ENCODE results near the gene LDLR. TPM values are rescaled to one million over a fixed set of nuclear protein-coding genes. Genes with fewer than 3 reads are reported as not detected.

LDLR gene
- total RNA-seq, 1 donor from 2014 or later = 153 TPM

DNA sequence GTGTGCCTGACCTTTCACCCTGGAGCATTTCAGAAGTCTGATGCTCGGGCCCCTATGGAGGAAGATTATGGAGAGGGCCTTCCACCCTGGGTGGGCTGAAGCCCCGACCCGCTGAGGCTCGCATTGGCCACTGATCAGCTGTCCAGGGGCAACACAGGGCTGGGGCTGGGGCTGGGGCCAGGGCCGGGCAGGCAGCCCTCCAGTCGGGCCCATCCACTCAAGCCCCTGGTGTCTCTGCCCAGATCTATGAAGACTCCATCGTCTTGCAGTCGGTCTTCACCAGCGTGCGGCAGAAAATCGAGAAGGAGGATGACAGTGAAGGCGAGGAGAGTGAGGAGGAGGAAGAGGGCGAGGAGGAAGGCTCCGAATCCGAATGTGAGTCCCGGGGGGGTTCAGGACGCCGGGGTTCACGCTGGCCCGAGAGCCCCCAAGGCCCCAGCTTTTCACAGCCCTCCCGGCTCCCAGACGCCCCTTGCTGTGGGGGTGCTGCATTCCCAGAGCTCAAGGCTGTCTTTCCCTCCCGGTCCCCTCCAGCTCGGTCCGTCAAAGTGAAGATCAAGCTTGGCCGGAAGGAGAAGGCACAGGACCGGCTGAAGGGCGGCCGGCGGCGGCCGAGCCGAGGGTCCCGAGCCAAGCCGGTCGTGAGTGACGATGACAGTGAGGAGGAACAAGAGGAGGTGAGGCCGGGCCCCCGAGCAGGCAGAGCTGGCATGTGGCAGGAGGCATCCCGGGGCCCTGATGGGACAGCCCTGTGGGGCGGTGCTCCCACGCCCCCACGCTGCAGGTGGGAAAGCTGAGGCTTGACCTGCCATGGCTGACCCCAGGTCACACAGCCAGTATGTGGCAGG lies 29.5 kb upstream of the LDLR start:
- DNase-seq (ENCODE audit: low read depth) = no peak
- H4K20me1 ChIP-seq (ENCODE audit: insufficient read depth, low read length) = peaks cover 6% of the 10 kb centered on the region
- no peak overlapping the region for H2AFZ ChIP-seq (ENCODE audit: low read depth, low read length)
- no peaks in the 10 kb centered on the region for H3K9me3 ChIP-seq (ENCODE audit: insufficient read depth, low read depth, low read length)
- FAIRE-seq = no peak
- H3K4me3 ChIP-seq (ENCODE audit: insufficient read depth, low read depth, low read length) = no peak overlapping the region
- no peak for TF ChIP-seq EZH2 (IDR thresholded peaks at IDR 0.05; ENCODE audit: insufficient read depth, low read length)
- TF ChIP-seq, protein P1, sequence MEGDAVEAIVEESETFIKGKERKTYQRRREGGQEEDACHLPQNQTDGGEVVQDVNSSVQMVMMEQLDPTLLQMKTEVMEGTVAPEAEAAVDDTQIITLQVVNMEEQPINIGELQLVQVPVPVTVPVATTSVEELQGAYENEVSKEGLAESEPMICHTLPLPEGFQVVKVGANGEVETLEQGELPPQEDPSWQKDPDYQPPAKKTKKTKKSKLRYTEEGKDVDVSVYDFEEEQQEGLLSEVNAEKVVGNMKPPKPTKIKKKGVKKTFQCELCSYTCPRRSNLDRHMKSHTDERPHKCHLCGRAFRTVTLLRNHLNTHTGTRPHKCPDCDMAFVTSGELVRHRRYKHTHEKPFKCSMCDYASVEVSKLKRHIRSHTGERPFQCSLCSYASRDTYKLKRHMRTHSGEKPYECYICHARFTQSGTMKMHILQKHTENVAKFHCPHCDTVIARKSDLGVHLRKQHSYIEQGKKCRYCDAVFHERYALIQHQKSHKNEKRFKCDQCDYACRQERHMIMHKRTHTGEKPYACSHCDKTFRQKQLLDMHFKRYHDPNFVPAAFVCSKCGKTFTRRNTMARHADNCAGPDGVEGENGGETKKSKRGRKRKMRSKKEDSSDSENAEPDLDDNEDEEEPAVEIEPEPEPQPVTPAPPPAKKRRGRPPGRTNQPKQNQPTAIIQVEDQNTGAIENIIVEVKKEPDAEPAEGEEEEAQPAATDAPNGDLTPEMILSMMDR (IDR thresholded peaks at IDR 0.05; ENCODE audit: insufficient read depth, low read depth, low read length) = no peak
- no peaks in the 10 kb centered on the region for H3K4me1 ChIP-seq (ENCODE audit: insufficient read depth, low read length)
- no peak overlapping the region for H3K27ac Mint-ChIP-seq (ENCODE audit: unreplicated experiment)
- no peaks in the 10 kb centered on the region for H3K27me3 Mint-ChIP-seq (ENCODE audit: low read depth, unreplicated experiment)
- H3K4me1 Mint-ChIP-seq (ENCODE audit: low read depth, unreplicated experiment) = no peaks in the 10 kb centered on the region
- H3K9me3 Mint-ChIP-seq (ENCODE audit: unreplicated experiment) = no peaks in the 10 kb centered on the region
- H3K36me3 ChIP-seq (ENCODE audit: insufficient read depth, low read length) = peaks cover 13% of the 10 kb centered on the region
- H3K36me3 Mint-ChIP-seq (ENCODE audit: low read depth, unreplicated experiment) = peaks cover 16% of the 10 kb centered on the region
- no peak overlapping the region for H3K27ac ChIP-seq (ENCODE audit: low read depth, low read length)
- H3K9ac ChIP-seq (ENCODE audit: low read length) = no peak overlapping the region
- no peak overlapping the region for H3K4me2 ChIP-seq (ENCODE audit: low read length)
- H3K4me3 Mint-ChIP-seq (ENCODE audit: unreplicated experiment) = no peak overlapping the region
- H3K79me2 ChIP-seq (ENCODE audit: insufficient read depth, low read length) = no peaks in the 10 kb centered on the region
- H3K27me3 ChIP-seq (ENCODE audit: insufficient read depth, low read length) = no peaks in the 10 kb centered on the region

DNA sequence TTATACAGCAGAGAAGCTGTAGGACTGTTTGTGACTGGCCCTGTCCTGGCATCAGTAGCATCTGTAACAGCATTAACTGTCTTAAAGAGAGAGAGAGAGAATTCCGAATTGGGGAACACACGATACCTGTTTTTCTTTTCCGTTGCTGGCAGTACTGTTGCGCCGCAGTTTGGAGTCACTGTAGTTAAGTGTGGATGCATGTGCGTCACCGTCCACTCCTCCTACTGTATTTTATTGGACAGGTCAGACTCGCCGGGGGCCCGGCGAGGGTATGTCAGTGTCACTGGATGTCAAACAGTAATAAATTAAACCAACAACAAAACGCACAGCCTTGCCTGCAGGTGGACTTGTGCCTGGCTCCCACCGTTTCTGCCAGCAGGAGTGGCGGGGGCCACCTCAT lies 27.3 kb upstream of the LDLR start:
- Histone ChIP-seq H2AFZ (ENCODE audit: low read depth, low read length) (no peak overlapping the region), H3K27me3 (ENCODE audit: insufficient read depth, low read length) (no peaks in the 10 kb centered on the region), H3K79me2 (ENCODE audit: insufficient read depth, low read length) (no peaks in the 10 kb centered on the region), H3K4me3 (ENCODE audit: insufficient read depth, low read depth, low read length) (no peak overlapping the region), H3K36me3 (ENCODE audit: insufficient read depth, low read length) (peaks cover 17% of the 10 kb centered on the region), H3K4me2 (ENCODE audit: low read length) (no peak overlapping the region), H3K9ac (ENCODE audit: low read length) (no peak overlapping the region), H3K4me1 (ENCODE audit: insufficient read depth, low read length) (no peaks in the 10 kb centered on the region), H3K9me3 (ENCODE audit: insufficient read depth, low read depth, low read length) (no peaks in the 10 kb centered on the region), H3K27ac (ENCODE audit: low read depth, low read length) (no peak overlapping the region), H4K20me1 (ENCODE audit: insufficient read depth, low read length) (peaks cover 4% of the 10 kb centered on the region)
- H3K36me3 Mint-ChIP-seq (ENCODE audit: low read depth, unreplicated experiment) = peaks cover 16% of the 10 kb centered on the region
- H3K27ac Mint-ChIP-seq (ENCODE audit: unreplicated experiment) = peak overlapping the region; percentile 41
- H3K9me3 Mint-ChIP-seq (ENCODE audit: unreplicated experiment) = no peaks in the 10 kb centered on the region
- no peak overlapping the region for H3K4me3 Mint-ChIP-seq (ENCODE audit: unreplicated experiment)
- TF ChIP-seq, protein P1 (IDR thresholded peaks at IDR 0.05; ENCODE audit: insufficient read depth, low read depth, low read length) = no peak
- no peak for TF ChIP-seq EZH2 (IDR thresholded peaks at IDR 0.05; ENCODE audit: insufficient read depth, low read length)
- no peaks in the 10 kb centered on the region for H3K4me1 Mint-ChIP-seq (ENCODE audit: low read depth, unreplicated experiment)
- DNase-seq (ENCODE audit: low read depth) = no peak
- no peaks in the 10 kb centered on the region for H3K27me3 Mint-ChIP-seq (ENCODE audit: low read depth, unreplicated experiment)
- FAIRE-seq = no peak

DNA sequence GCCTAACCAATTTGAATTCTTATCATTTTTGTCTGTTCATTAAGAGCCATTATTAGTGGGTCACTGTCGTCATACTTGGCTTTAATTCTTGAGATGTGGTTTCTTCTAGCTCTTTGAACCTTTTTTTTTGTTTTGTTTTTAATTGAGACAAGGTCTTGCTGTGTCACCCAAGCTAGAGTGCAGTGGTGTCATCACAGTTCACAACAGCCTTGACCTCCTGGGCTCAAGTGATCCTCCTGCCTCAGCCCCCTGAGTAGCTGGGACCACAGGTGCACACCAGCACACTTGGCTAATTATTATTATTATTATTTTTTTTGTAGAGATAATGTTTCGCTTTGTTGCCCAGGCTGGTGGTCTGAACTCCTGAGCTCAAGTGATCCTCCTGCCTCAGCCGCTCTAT lies 25.8 kb upstream of the LDLR start:
- Histone ChIP-seq H3K4me2 (ENCODE audit: low read length) (no peak overlapping the region), H3K27ac (ENCODE audit: low read depth, low read length) (no peak overlapping the region), H3K79me2 (ENCODE audit: insufficient read depth, low read length) (no peaks in the 10 kb centered on the region), H3K4me1 (ENCODE audit: insufficient read depth, low read length) (no peaks in the 10 kb centered on the region), H3K27me3 (ENCODE audit: insufficient read depth, low read length) (no peaks in the 10 kb centered on the region), H3K36me3 (ENCODE audit: insufficient read depth, low read length) (peaks cover 17% of the 10 kb centered on the region), H3K4me3 (ENCODE audit: insufficient read depth, low read depth, low read length) (no peak overlapping the region), H4K20me1 (ENCODE audit: insufficient read depth, low read length) (peaks cover 4% of the 10 kb centered on the region), H3K9ac (ENCODE audit: low read length) (no peak overlapping the region), H2AFZ (ENCODE audit: low read depth, low read length) (no peak overlapping the region), H3K9me3 (ENCODE audit: insufficient read depth, low read depth, low read length) (no peaks in the 10 kb centered on the region)
- Mint-ChIP-seq H3K36me3 (ENCODE audit: low read depth, unreplicated experiment) (peaks cover 22% of the 10 kb centered on the region), H3K4me3 (ENCODE audit: unreplicated experiment) (no peak overlapping the region), H3K9me3 (ENCODE audit: unreplicated experiment) (no peaks in the 10 kb centered on the region), H3K4me1 (ENCODE audit: low read depth, unreplicated experiment) (no peaks in the 10 kb centered on the region), H3K27me3 (ENCODE audit: low read depth, unreplicated experiment) (no peaks in the 10 kb centered on the region), H3K27ac (ENCODE audit: unreplicated experiment) (no peak overlapping the region)
- FAIRE-seq (no peak), DNase-seq (ENCODE audit: low read depth) (no peak)
- TF ChIP-seq, protein P1 (IDR thresholded peaks at IDR 0.05; ENCODE audit: insufficient read depth, low read depth, low read length) = no peak
- no peak for TF ChIP-seq EZH2 (IDR thresholded peaks at IDR 0.05; ENCODE audit: insufficient read depth, low read length)

All from astrocyte (in vitro differentiated cells and primary cell).